ENCODE data around the gene MRM3. TPM values are rescaled to one million over a fixed set of nuclear protein-coding genes. Genes with fewer than 3 reads are reported as not detected.

The MRM3 gene
- total RNA-seq, 1 donor from 2014 or later, result 3.7 TPM

GRCh38 chr17:759964-760363 is 22.2 kb upstream of the MRM3 start:
- intact Hi-C loops (cut with DNase I), result no loop called here
- H3K4me3 ChIP-seq, result no peak overlapping the region
- no peak for DNase-seq (ENCODE audit: extremely low spot score in 2 of 2)
- no peak overlapping the region for H3K27ac ChIP-seq
- no peaks in the 10 kb centered on the region for H3K9me3 ChIP-seq
- no peaks in the 10 kb centered on the region for H3K27me3 ChIP-seq
- peaks cover 0 to 51% of the 10 kb centered on the region in 2 donors for H3K36me3 ChIP-seq
- TF ChIP-seq POLR2AphosphoS5 (IDR thresholded peaks at IDR 0.05; ENCODE audit: insufficient read depth in 1 of 2, low read depth in 1 of 2), result no peak
- TF ChIP-seq CTCF (IDR thresholded peaks at IDR 0.05), result no peak
- no peak for TF ChIP-seq POLR2A (IDR thresholded peaks at IDR 0.05)
- H3K4me1 ChIP-seq, result no peaks in the 10 kb centered on the region

DNA sequence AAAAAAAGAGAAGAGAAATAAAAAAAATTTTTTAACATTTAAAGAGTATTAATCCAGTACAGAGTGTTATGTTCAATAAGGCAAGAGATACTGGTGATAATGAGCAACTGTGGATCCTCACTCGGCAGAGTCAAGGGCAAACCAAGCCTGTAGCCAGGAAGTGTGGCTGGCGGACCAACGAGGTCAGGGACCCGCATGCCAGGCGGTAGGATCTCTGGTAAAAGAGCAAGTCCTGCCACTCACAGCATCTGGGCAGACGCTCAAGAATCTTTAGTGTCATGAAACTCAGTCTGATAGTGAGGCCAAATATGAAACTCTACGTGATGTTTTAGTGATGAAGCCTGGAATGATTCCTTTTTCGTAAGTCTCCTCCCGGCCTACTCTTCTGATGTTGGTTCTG is 21.8 kb upstream of the MRM3 start:
- Histone ChIP-seq H3K4me1 (no peaks in the 10 kb centered on the region), H3K4me3 (no peak overlapping the region), H3K27ac (no peak overlapping the region), H3K36me3 (peaks cover 0 to 55% of the 10 kb centered on the region in 2 donors), H3K27me3 (no peaks in the 10 kb centered on the region), H3K9me3 (no peaks in the 10 kb centered on the region)
- no peak for DNase-seq (ENCODE audit: extremely low spot score in 2 of 2)
- intact Hi-C loops (cut with DNase I), result no loop called here
- TF ChIP-seq POLR2AphosphoS5 (IDR thresholded peaks at IDR 0.05; ENCODE audit: insufficient read depth in 1 of 2, low read depth in 1 of 2) (no peak), CTCF (IDR thresholded peaks at IDR 0.05) (no peak), POLR2A (IDR thresholded peaks at IDR 0.05) (no peak)

DNA sequence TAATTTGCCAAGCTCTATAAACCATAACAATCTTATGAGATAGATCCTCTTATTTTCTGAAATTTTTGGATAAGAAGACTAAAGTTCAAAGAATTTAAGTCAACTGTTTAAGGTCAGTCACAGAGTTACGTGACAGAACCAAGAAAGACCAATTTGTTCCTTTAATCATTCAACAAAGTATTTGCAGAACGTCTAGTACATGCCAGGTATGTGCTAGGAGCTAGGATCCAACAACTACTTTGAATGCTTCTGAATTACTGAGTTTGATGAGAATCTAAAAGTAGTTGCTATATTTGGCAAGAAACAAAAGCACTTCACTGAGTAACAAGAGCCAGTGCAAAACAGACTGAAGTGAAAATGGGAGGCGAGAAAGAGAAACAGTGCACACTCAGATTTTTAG is 15.1 kb upstream of the MRM3 start:
- Histone ChIP-seq H3K27me3 (no peaks in the 10 kb centered on the region), H3K27ac (no peak overlapping the region), H3K9me3 (no peaks in the 10 kb centered on the region), H3K36me3 (peaks cover 0 to 72% of the 10 kb centered on the region in 2 donors), H3K4me3 (no peak overlapping the region), H3K4me1 (no peaks in the 10 kb centered on the region)
- no peak for TF ChIP-seq POLR2A (IDR thresholded peaks at IDR 0.05)
- TF ChIP-seq CTCF (IDR thresholded peaks at IDR 0.05), result no peak
- no peak for TF ChIP-seq POLR2AphosphoS5 (IDR thresholded peaks at IDR 0.05; ENCODE audit: insufficient read depth in 1 of 2, low read depth in 1 of 2)
- DNase-seq (ENCODE audit: extremely low spot score in 2 of 2), result no peak
- intact Hi-C loops (cut with DNase I), result no loop called here

DNA sequence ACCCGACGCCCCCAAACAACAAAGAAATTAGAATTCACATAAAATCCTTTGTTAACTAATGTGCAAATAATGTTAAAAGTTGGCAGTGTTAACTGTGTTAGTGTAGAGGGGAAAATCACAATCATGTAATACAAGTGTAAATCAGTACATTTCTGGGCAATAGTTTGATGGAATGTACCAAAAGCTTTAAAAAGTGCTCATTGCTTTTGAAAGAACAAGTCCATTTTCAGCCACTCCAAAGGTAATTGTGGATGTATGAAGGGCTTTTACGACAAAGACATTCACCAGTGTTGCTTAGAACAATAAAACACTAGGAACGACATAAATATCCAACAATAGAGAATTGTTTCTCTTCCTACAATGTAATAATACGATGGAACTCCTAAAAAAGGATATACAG is 9.1 kb upstream of the MRM3 start:
- no peaks in the 10 kb centered on the region for H3K9me3 ChIP-seq
- H3K4me3 ChIP-seq, result no peak overlapping the region
- H3K27ac ChIP-seq, result no peak overlapping the region
- DNase-seq (ENCODE audit: extremely low spot score in 2 of 2), result no peak
- intact Hi-C loops (cut with DNase I), result no loop called here
- TF ChIP-seq CTCF (IDR thresholded peaks at IDR 0.05) (no peak), POLR2AphosphoS5 (IDR thresholded peaks at IDR 0.05; ENCODE audit: insufficient read depth in 1 of 2, low read depth in 1 of 2) (no peak), POLR2A (IDR thresholded peaks at IDR 0.05) (no peak)
- H3K36me3 ChIP-seq, result peaks cover 0 to 84% of the 10 kb centered on the region in 2 donors
- no peaks in the 10 kb centered on the region for H3K4me1 ChIP-seq
- H3K27me3 ChIP-seq, result no peaks in the 10 kb centered on the region

GRCh38 chr17:773467-774312 is 8.5 kb upstream of the MRM3 start:
- H3K27me3 ChIP-seq, result no peaks in the 10 kb centered on the region
- no peak overlapping the region for H3K27ac ChIP-seq
- TF ChIP-seq POLR2AphosphoS5 (IDR thresholded peaks at IDR 0.05; ENCODE audit: insufficient read depth in 1 of 2, low read depth in 1 of 2) (no peak), CTCF (IDR thresholded peaks at IDR 0.05) (no peak), POLR2A (IDR thresholded peaks at IDR 0.05) (no peak)
- intact Hi-C loops (cut with DNase I), result no loop called here
- no peak overlapping the region for H3K4me3 ChIP-seq
- peaks cover 0 to 91% of the 10 kb centered on the region in 2 donors for H3K36me3 ChIP-seq
- H3K9me3 ChIP-seq, result no peaks in the 10 kb centered on the region
- H3K4me1 ChIP-seq, result no peaks in the 10 kb centered on the region
- DNase-seq (ENCODE audit: extremely low spot score in 2 of 2), result no peak
